HG03520 (cell line): ENCODE data around the gene CCDC89.
"Not testable (repeated sequence)": the region's sequence is repeated elsewhere in the genome, so short reads cannot be mapped to it uniquely, and the experiment has no call there.

ENCODE experiments used
- ATAC-seq: cut with Tn5 transposase; IDR thresholded peaks from one replicate; pipeline ENCODE4 v1.9.1; 2021; ENCODE audit warnings: mild to moderate bottlenecking, moderate library complexity; ENCODE audit not compliant: unreplicated experiment

Gene CCDC89

GRCh38 chr11:85654343-85654742 is 31.7 kb downstream of the CCDC89 start:
- ATAC-seq = not testable (repeated sequence)

- ATAC-seq = no peak
Observed at GRCh38 chr11:85652786-85653447, 33.1 kb downstream of the CCDC89 start.

GRCh38 chr11:85651118-85651517 is 34.9 kb downstream of the CCDC89 start:
- no peak for ATAC-seq

- peak; percentile 98 for ATAC-seq
Observed at GRCh38 chr11:85647604-85648299, 38.2 kb downstream of the CCDC89 start, which contains the start of gene TMEM126A. TSS of gene TMEM126A (plus strand) at chr11:85647967. CDS start at chr11:85650256, 2,289 bp downstream.

GRCh38 chr11:85647078-85647477 is 38.9 kb downstream of the CCDC89 start:
- ATAC-seq = no peak

- no peak for ATAC-seq
Observed at GRCh38 chr11:85643191-85643614, 42.8 kb downstream of the CCDC89 start.

- ATAC-seq = no peak
Observed at GRCh38 chr11:85634747-85635146, 51.2 kb downstream of the CCDC89 start.
